ENCODE data around the gene SOHLH1.

The SOHLH1 gene

GRCh38 chr9:135655317-135655716, 44.0 kb downstream of the SOHLH1 start:
- no peak for TF ChIP-seq CTCF (IDR thresholded peaks at IDR 0.05; ENCODE audit: control insufficient read depth, insufficient read depth, low read depth, low read length, missing control alignments)
- H3K4me3 ChIP-seq (ENCODE audit: control insufficient read depth, low read depth, low read length), result no peak overlapping the region
- DNase-seq (ENCODE audit: low read depth), result no peak

- H3K4me3 ChIP-seq (ENCODE audit: control insufficient read depth, low read depth, low read length), result no peak overlapping the region
- no peak for TF ChIP-seq CTCF (IDR thresholded peaks at IDR 0.05; ENCODE audit: control insufficient read depth, insufficient read depth, low read depth, low read length, missing control alignments)
- DNase-seq (ENCODE audit: low read depth), result no peak
Observed at GRCh38 chr9:135650408-135650807, 48.9 kb downstream of the SOHLH1 start.

- no peak for TF ChIP-seq CTCF (IDR thresholded peaks at IDR 0.05; ENCODE audit: control insufficient read depth, insufficient read depth, low read depth, low read length, missing control alignments)
- no peak for DNase-seq (ENCODE audit: low read depth)
- H3K4me3 ChIP-seq (ENCODE audit: control insufficient read depth, low read depth, low read length), result no peak overlapping the region
Observed at GRCh38 chr9:135649508-135649907, 49.8 kb downstream of the SOHLH1 start.

- no peak for TF ChIP-seq CTCF (IDR thresholded peaks at IDR 0.05; ENCODE audit: control insufficient read depth, insufficient read depth, low read depth, low read length, missing control alignments)
- no peak overlapping the region for H3K4me3 ChIP-seq (ENCODE audit: control insufficient read depth, low read depth, low read length)
- DNase-seq (ENCODE audit: low read depth), result no peak
Observed at GRCh38 chr9:135648494-135649410, 50.5 kb downstream of the SOHLH1 start.

GRCh38 chr9:135647884-135648283, 51.4 kb downstream of the SOHLH1 start:
- no peak for TF ChIP-seq CTCF (IDR thresholded peaks at IDR 0.05; ENCODE audit: control insufficient read depth, insufficient read depth, low read depth, low read length, missing control alignments)
- H3K4me3 ChIP-seq (ENCODE audit: control insufficient read depth, low read depth, low read length), result no peak overlapping the region
- DNase-seq (ENCODE audit: low read depth), result no peak

- no peak for DNase-seq (ENCODE audit: low read depth)
- TF ChIP-seq CTCF (IDR thresholded peaks at IDR 0.05; ENCODE audit: control insufficient read depth, insufficient read depth, low read depth, low read length, missing control alignments), result no peak
- no peak overlapping the region for H3K4me3 ChIP-seq (ENCODE audit: control insufficient read depth, low read depth, low read length)
Observed at GRCh38 chr9:135644631-135645218, 54.6 kb downstream of the SOHLH1 start.
